Left colon (tissue), 2 donors: Measurements from ENCODE around the gene ADIPOQ. TPM values are rescaled to one million over a fixed set of nuclear protein-coding genes. Genes with fewer than 3 reads are reported as not detected.
"Not testable (repeated sequence)": the region's sequence is repeated elsewhere in the genome, so short reads cannot be mapped to it uniquely, and the experiment has no call there.

Experiments used
- ATAC-seq: fragments of 200-7000 bp; cut with Tn5 transposase; one replicate; pipeline ENCODE4 v1.9.1; 2020; ENCODE audit warnings: mild to moderate bottlenecking, moderate library complexity
- DNase-seq, 2 donors: peaks; one replicate each; pipeline ENCODE4 v3.0.0-alpha.2; 2020
- intact Hi-C, 2 donors: fragments of 100-400 bp; cut with DNase I in 1 of 2; cut with micrococcal nuclease in 1 of 2; formaldehyde crosslinking; loops; one replicate each; pipeline versions ENCODE4 v1.11.2 to v1.14.0; 2022; cut with DNase I, micrococcal nuclease
- total RNA-seq, 2 donors: library from RNA; stranded (reverse); fragmentation: NEBNext Ultra II Directional; extraction: Animal tissue kit (Norgen Biotek cat#: 25700); gene quantifications; one replicate each; pipeline ENCODE4 v1.2.1, GENCODE V29; 2021
- donor health status: DM: no; HTN: no; CAD: no.
- donor health status: DM: yes; HTN: yes; CAD: no.

The ADIPOQ gene
- total RNA-seq, 2 donors from 2014 or later, result 0.15 to 3.1 TPM

GRCh38 chr3:186857743-186858142, 15.2 kb downstream of the ADIPOQ start:
- intact Hi-C loops, result loop anchor here in 1 of 2 donors (10.0 kb wide), 1 partner anchor 307 kb away; no protein-coding TSS in a partner anchor
- no peak for ATAC-seq
- DNase-seq, result no peak

- DNase-seq, intact Hi-C loops, ATAC-seq: not testable (repeated sequence)
These were observed 22.8 kb downstream of the ADIPOQ start for GRCh38 chr3:186865215-186865853.

GRCh38 chr3:186866095-186866494, 23.6 kb downstream of the ADIPOQ start:
- ATAC-seq, intact Hi-C loops, DNase-seq: not testable (repeated sequence)

GRCh38 chr3:186869253-186870100, 27.0 kb downstream of the ADIPOQ start:
- no peak for ATAC-seq
- intact Hi-C loops, result no loop called here
- no peak for DNase-seq

- intact Hi-C loops, result no loop called here
- no peak for DNase-seq
- ATAC-seq, result no peak
These were observed 28.1 kb downstream of the ADIPOQ start for GRCh38 chr3:186870421-186871201.

- DNase-seq (no peak), ATAC-seq (no peak)
- intact Hi-C loops, result no loop called here
These were observed 29.0 kb downstream of the ADIPOQ start for GRCh38 chr3:186871403-186871924.

GRCh38 chr3:186873796-186874195, 31.3 kb downstream of the ADIPOQ start:
- intact Hi-C loops, DNase-seq, ATAC-seq: not testable (repeated sequence)

- intact Hi-C loops, ATAC-seq, DNase-seq: not testable (repeated sequence)
These were observed 31.7 kb downstream of the ADIPOQ start for GRCh38 chr3:186874216-186874615.

- DNase-seq, ATAC-seq, intact Hi-C loops: not testable (repeated sequence)
These were observed 32.3 kb downstream of the ADIPOQ start for GRCh38 chr3:186874841-186875240.

- no peak for ATAC-seq
- intact Hi-C loops, result no loop called here
These were observed 33.2 kb downstream of the ADIPOQ start for GRCh38 chr3:186875708-186876107.

GRCh38 chr3:186879781-186880180, 37.3 kb downstream of the ADIPOQ start:
- ATAC-seq (no peak), DNase-seq (no peak)
- intact Hi-C loops, result no loop called here

More at GRCh38 chr3:186875708-186876107, 33.2 kb downstream of the ADIPOQ start:
- DNase-seq, result no peak

- DNase-seq, result no peak
- ATAC-seq, result no peak
- intact Hi-C loops, result no loop called here
These were observed 37.9 kb downstream of the ADIPOQ start for GRCh38 chr3:186880406-186880805.

- no peak for ATAC-seq
- no peak for DNase-seq
- intact Hi-C loops, result no loop called here
These were observed 39.6 kb downstream of the ADIPOQ start for GRCh38 chr3:186882150-186882524.

- intact Hi-C loops, result no loop called here
- DNase-seq (no peak), ATAC-seq (no peak)
These were observed 40.6 kb downstream of the ADIPOQ start for GRCh38 chr3:186882881-186883685.

- DNase-seq (no peak), ATAC-seq (no peak)
- intact Hi-C loops, result no loop called here
These were observed 41.2 kb downstream of the ADIPOQ start for GRCh38 chr3:186883686-186884058.

- intact Hi-C loops, DNase-seq, ATAC-seq: not testable (repeated sequence)
These were observed 42.4 kb downstream of the ADIPOQ start for GRCh38 chr3:186884868-186885267.

- intact Hi-C loops, result no loop called here
- ATAC-seq, result no peak
These were observed 43.9 kb downstream of the ADIPOQ start for GRCh38 chr3:186886202-186886981.

More at GRCh38 chr3:186886202-186886981, 43.9 kb downstream of the ADIPOQ start:
- DNase-seq, result no peak
